Neutrophil (primary cell): ENCODE measurements around the gene LTF.

Source experiments
- H3K27ac ChIP-seq: fragments of 200-600 bp; sonication (generic); 2 replicates; pipeline ENCODE4 v1.5.1; 2016; ENCODE audit warnings: mild to moderate bottlenecking, moderate library complexity
- H3K27me3 ChIP-seq: fragments of 200-600 bp; sonication (generic); 2 replicates; pipeline ENCODE4 v1.6.0; 2016; ENCODE audit warnings: mild to moderate bottlenecking
- H3K36me3 ChIP-seq: fragments of 200-600 bp; sonication (generic); 2 replicates; pipeline ENCODE4 v1.5.1; 2017
- H3K4me1 ChIP-seq, 2 experiments: fragments of 200-600 bp in 1 of 2; sonication (generic) in 1 of 2; 1 replicate in 1 of 2; 2 replicates in 1 of 2; pipeline versions ENCODE4 v1.5.1 to v1.6.1; 2013 to 2016; ENCODE audit warnings: low read depth in 1 of 2, low read length in 1 of 2, mild to moderate bottlenecking in 1 of 2, moderate library complexity in 1 of 2; ENCODE audit not compliant: control insufficient read depth in 1 of 2, insufficient read depth in 1 of 2
- H3K4me3 ChIP-seq, 2 experiments: fragments of 200-600 bp in 1 of 2; sonication (generic) in 1 of 2; 1 replicate in 1 of 2; 2 replicates in 1 of 2; pipeline ENCODE4 v1.5.1; 2013 to 2016; ENCODE audit warnings: low read depth in 1 of 2, low read length in 1 of 2, mild to moderate bottlenecking in 1 of 2, moderate library complexity in 1 of 2
- H3K9me3 ChIP-seq: fragments of 200-600 bp; sonication (generic); 2 replicates; pipeline ENCODE4 v1.5.1; 2016
- TF ChIP-seq, protein P1 (sequence below): fragments of 200-600 bp; sonication (generic); IDR thresholded peaks from 2 replicates; pipeline ENCODE4 v1.5.1; 2016; ENCODE audit warnings: antibody characterized with exemption

The LTF gene

DNA sequence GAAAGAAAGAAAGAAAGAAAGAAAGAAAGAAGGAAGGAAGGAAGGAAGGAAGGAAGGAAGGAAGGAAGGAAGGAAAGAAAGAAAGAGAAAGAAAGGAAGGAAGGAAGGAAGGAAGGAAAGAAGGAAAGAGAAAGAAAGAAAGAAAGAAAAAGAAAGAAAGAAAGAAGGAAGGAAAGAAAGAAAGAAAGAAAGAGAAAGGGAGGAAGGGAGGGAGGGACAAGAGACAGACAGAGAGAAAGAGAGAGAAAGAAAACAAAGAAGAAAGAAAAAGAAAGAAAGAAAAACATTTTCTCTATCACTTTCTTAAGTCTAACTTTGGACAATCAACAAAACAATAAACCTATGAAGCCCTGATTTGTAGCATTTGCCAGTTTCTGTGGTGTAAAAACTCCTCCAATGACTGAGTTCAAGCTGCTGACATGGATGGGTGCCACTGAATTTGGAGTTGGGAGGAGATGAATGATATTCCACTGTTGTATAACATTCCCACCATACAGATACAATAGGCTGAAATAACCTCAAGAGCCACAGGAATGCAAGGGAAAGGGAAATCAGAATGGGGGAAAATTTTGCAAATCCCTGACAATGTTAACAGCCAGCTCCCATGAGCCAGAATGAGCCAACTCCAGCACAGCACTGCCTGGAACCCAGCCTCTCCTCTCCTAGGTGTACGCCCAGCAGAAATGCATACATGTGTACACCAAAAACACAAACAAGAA lies 18.1 kb upstream of the LTF start:
- Histone ChIP-seq H3K27ac (no peak overlapping the region), H3K4me1 (peaks cover 69 to 70% of the 10 kb centered on the region in 2 experiments), H3K9me3 (no peaks in the 10 kb centered on the region), H3K4me3 (no peak overlapping the region), H3K36me3 (no peaks in the 10 kb centered on the region), H3K27me3 (no peaks in the 10 kb centered on the region)
- TF ChIP-seq, protein P1, sequence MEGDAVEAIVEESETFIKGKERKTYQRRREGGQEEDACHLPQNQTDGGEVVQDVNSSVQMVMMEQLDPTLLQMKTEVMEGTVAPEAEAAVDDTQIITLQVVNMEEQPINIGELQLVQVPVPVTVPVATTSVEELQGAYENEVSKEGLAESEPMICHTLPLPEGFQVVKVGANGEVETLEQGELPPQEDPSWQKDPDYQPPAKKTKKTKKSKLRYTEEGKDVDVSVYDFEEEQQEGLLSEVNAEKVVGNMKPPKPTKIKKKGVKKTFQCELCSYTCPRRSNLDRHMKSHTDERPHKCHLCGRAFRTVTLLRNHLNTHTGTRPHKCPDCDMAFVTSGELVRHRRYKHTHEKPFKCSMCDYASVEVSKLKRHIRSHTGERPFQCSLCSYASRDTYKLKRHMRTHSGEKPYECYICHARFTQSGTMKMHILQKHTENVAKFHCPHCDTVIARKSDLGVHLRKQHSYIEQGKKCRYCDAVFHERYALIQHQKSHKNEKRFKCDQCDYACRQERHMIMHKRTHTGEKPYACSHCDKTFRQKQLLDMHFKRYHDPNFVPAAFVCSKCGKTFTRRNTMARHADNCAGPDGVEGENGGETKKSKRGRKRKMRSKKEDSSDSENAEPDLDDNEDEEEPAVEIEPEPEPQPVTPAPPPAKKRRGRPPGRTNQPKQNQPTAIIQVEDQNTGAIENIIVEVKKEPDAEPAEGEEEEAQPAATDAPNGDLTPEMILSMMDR: no peak

DNA sequence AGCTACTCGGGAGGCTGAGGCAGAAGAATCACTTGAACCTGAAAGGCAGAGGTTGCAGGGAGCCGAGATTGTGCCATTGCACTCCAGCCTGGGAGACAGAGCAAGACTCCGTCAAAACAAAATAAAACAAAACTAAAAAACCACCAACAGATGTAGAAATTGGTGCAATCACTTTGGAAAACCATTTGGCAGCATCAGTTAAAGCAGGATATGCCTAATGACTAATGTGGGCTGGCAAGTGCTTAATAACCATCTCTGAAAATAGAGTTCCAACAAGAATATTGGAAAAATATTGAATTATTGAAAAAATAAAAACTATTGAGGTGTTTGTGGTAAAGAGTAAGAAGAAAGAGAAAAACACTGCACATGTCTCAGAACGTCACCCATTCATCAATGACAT lies 16.9 kb upstream of the LTF start:
- TF ChIP-seq, protein P1: no peak

DNA sequence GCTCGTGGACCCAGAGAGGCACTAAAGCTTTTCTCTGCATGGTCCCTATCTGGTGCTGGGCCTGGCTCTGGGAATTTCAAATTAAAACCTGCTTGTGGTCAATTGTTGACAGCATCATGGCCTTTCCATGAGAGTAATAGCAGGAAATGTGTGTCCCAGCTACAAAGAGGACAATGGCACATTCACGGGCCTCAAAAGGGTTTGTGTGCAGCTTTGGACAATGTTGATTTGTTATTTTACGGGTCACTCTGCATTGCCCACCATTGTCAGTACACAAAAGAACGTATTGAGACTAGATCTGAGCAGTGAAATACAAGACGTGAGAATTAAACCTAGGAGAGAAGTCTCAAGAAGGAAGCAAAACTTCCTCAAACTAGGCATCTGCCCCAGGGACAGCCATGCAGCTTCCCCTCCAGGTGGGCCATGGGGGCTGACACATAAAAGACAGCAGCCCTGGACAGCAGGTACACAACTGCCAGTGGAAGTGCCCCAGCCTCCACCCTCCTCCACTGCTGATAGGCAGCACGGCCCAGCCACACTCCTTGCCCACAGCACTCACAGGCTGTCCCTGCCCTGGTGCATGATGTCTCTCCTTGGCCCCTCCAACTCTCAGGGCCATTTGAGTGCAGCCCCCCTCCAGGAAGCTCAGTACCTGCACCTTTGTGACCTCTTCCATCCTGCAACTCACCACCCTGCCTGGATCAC lies 15.9 kb upstream of the LTF start:
- Histone ChIP-seq H3K4me1 (peaks cover 65 to 72% of the 10 kb centered on the region in 2 experiments), H3K9me3 (no peaks in the 10 kb centered on the region)
- TF ChIP-seq, protein P1: no peak

More for the DNA sequence above, 16.9 kb upstream of the LTF start:
- no peak overlapping the region for H3K4me3 ChIP-seq
- H3K27ac ChIP-seq: peak overlapping the region; percentile 76
- no peaks in the 10 kb centered on the region for H3K36me3 ChIP-seq
- H3K27me3 ChIP-seq: no peaks in the 10 kb centered on the region
- no peaks in the 10 kb centered on the region for H3K9me3 ChIP-seq
- H3K4me1 ChIP-seq: peaks cover 70 to 72% of the 10 kb centered on the region in 2 experiments

DNA sequence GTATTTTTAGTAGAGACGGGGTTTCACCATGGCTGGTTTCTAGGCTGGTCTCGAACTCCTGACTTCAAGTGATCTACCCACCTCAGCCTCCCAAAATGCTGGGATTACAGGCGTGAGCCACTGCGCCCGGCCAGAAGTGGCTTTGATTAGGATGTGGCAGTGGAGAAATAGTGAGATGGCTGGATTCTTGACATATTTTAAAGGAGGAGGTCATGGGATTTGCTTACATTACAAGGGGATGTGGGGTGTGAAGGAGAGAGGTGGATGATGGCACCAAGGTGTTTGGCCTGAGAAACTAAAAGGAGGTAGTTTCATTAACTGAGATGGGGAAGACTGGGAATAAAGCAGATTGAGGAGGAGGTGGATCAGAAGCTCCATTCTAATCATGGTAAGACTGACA lies 15.0 kb upstream of the LTF start:
- Histone ChIP-seq H3K27me3 (no peaks in the 10 kb centered on the region), H3K4me1 (peaks cover 63 to 66% of the 10 kb centered on the region in 2 experiments), H3K27ac (peak overlapping the region; percentile 76), H3K36me3 (no peaks in the 10 kb centered on the region), H3K4me3 (no peak overlapping the region), H3K9me3 (no peaks in the 10 kb centered on the region)
- TF ChIP-seq, protein P1: no peak

More for the DNA sequence above, 15.9 kb upstream of the LTF start:
- no peaks in the 10 kb centered on the region for H3K36me3 ChIP-seq
- peak overlapping the region; percentile 76 for H3K27ac ChIP-seq
- H3K27me3 ChIP-seq: no peaks in the 10 kb centered on the region
- H3K4me3 ChIP-seq: no peak overlapping the region

DNA sequence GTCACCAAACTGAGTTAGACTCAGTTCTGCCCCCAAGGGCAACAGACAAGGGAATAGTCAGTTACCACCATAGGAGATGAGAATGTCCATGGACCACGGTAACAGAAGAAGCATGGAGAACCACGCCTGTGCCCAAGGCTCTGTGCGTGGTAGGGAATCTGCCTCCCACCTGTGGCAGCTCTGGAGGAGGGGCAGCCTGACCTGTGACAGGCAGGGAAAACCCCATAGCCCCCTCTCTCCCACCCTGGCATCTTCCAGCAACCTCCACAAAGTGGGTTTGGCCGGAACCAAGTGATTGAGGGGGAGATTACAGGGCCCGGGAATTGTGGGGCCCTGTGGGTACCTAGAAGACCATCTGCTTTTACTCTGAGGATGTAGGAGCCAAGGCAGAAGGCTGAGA lies 14.3 kb upstream of the LTF start:
- no peak overlapping the region for H3K4me3 ChIP-seq
- H3K27ac ChIP-seq: peak overlapping the region; percentile 76
- no peaks in the 10 kb centered on the region for H3K9me3 ChIP-seq
- H3K36me3 ChIP-seq: no peaks in the 10 kb centered on the region
- H3K4me1 ChIP-seq: peaks cover 63 to 64% of the 10 kb centered on the region in 2 experiments
- H3K27me3 ChIP-seq: no peaks in the 10 kb centered on the region
- TF ChIP-seq, protein P1: no peak
